IMR-90 (cell line): ENCODE data around the gene MMRN2. TPM values are rescaled to one million over a fixed set of nuclear protein-coding genes. Genes with fewer than 3 reads are reported as not detected.

ENCODE experiments used
- ATAC-seq: fragments of 200-7000 bp; cut with Tn5 transposase; 2 replicates; pipeline ENCODE4 v1.9.1; 2020; ENCODE audit warnings: low read depth, mild to moderate bottlenecking, moderate library complexity
- BruUV-seq: library from RNA; stranded (reverse); fragments of 400-500 nt; replicated peaks from 2 replicates; lab custom pipeline; 2021; lab: Mats Ljungman, UMichigan
- CTCF ChIA-PET: fragments of 300-600 bp; formaldehyde crosslinking; extraction: SDS; loops from one replicate; lab custom pipeline; 2021; ENCODE audit warnings: antibody characterized with exemption; lab: Yijun Ruan, JAX
- POLR2A ChIA-PET: fragments of 300-600 bp; sonication (Branson Sonifier 250); formaldehyde crosslinking; loops from one replicate; lab custom pipeline; 2022; ENCODE audit warnings: antibody characterized with exemption; ENCODE audit not compliant: unreplicated experiment; lab: Charles Lee
- DNase-seq: peaks from one replicate; pipeline ENCODE4 v3.0.0; 2013
- H2AFZ ChIP-seq: replicated peaks from 2 replicates; pipeline ENCODE3; 2013; ENCODE audit warnings: low read length, mild to moderate bottlenecking; ENCODE audit not compliant: poor library complexity
- H2AK5ac ChIP-seq: 2 replicates; pipeline ENCODE4 v1.6.1; 2013; ENCODE audit warnings: low read depth, low read length, inconsistent platforms
- H2AK9ac ChIP-seq: replicated peaks from 2 replicates; pipeline ENCODE3; 2013; ENCODE audit warnings: mild to moderate bottlenecking, low read depth, low read length, moderate library complexity; ENCODE audit not compliant: poor library complexity
- H2BK120ac ChIP-seq: 2 replicates; pipeline ENCODE4 v1.6.1; 2013; ENCODE audit warnings: low read depth, low read length, inconsistent platforms
- H2BK15ac ChIP-seq: 3 replicates; pipeline ENCODE4 v1.6.1; 2013; ENCODE audit warnings: low read depth, low read length, inconsistent platforms
- H2BK20ac ChIP-seq: 2 replicates; pipeline ENCODE4 v1.6.1; 2013; ENCODE audit warnings: low read depth, mild to moderate bottlenecking, inconsistent platforms, low read length, moderate library complexity
- H2BK5ac ChIP-seq: 2 replicates; pipeline ENCODE4 v1.6.1; 2013; ENCODE audit warnings: mild to moderate bottlenecking, low read depth, low read length, inconsistent platforms; ENCODE audit not compliant: poor library complexity, severe bottlenecking
- H3K14ac ChIP-seq: replicated peaks from 2 replicates; pipeline ENCODE4 v1.6.1; 2013; ENCODE audit warnings: low read depth, low read length, inconsistent platforms
- H3K18ac ChIP-seq: 2 replicates; pipeline ENCODE4 v1.6.1; 2013; ENCODE audit warnings: low read depth, low read length, control low read depth
- H3K23ac ChIP-seq: 2 replicates; pipeline ENCODE4 v1.6.1; 2013; ENCODE audit warnings: low read depth, low read length, inconsistent platforms
- H3K27ac ChIP-seq: 2 replicates; pipeline ENCODE4 v1.5.1; 2013; ENCODE audit warnings: mild to moderate bottlenecking, control low read depth, low read length; ENCODE audit not compliant: insufficient read depth
- H3K27me3 ChIP-seq: 2 replicates; pipeline ENCODE4 v1.6.1; 2013; ENCODE audit warnings: low read length; ENCODE audit not compliant: control insufficient read depth, insufficient read depth
- H3K36me3 ChIP-seq: 2 replicates; pipeline ENCODE4 v1.6.1; 2013; ENCODE audit warnings: low read length, mixed read lengths; ENCODE audit not compliant: control insufficient read depth, insufficient read depth
- H3K4ac ChIP-seq: 2 replicates; pipeline ENCODE4 v1.6.1; 2013; ENCODE audit warnings: low read depth, low read length, inconsistent platforms
- H3K4me1 ChIP-seq: 2 replicates; pipeline ENCODE4 v1.6.1; 2013; ENCODE audit warnings: low read length, mixed read lengths; ENCODE audit not compliant: control insufficient read depth, insufficient read depth
- H3K4me2 ChIP-seq: 2 replicates; pipeline ENCODE4 v1.6.1; 2013; ENCODE audit warnings: low read depth, mild to moderate bottlenecking, control low read depth, low read length, moderate library complexity
- H3K4me3 ChIP-seq: 2 replicates; pipeline ENCODE4 v1.5.1; 2013; ENCODE audit warnings: low read depth, mild to moderate bottlenecking, control low read depth, low read length, moderate library complexity; ENCODE audit not compliant: insufficient read depth
- H3K56ac ChIP-seq: 2 replicates; pipeline ENCODE4 v1.6.1; 2013; ENCODE audit warnings: low read length, inconsistent platforms; ENCODE audit not compliant: insufficient read depth; ENCODE audit errors: extremely low read depth
- H3K79me1 ChIP-seq, 2 experiments: 2 replicates each; pipeline ENCODE4 v1.6.1; 2013; ENCODE audit warnings: low read length in 2 of 2, inconsistent platforms in 1 of 2, low read depth in 1 of 2
- H3K9ac ChIP-seq: 2 replicates; pipeline ENCODE4 v1.6.1; 2013; ENCODE audit warnings: low read depth, low read length, control low read depth
- H3K9me1 ChIP-seq: 2 replicates; pipeline ENCODE4 v1.6.1; 2013; ENCODE audit warnings: low read length, inconsistent platforms; ENCODE audit not compliant: insufficient read depth
- H3K9me3 ChIP-seq: 2 replicates; pipeline ENCODE4 v1.6.1; 2013; ENCODE audit warnings: low read length; ENCODE audit not compliant: control insufficient read depth, insufficient read depth
- H4K20me1 ChIP-seq: 2 replicates; pipeline ENCODE4 v1.6.1; 2013; ENCODE audit warnings: low read length, inconsistent platforms; ENCODE audit not compliant: insufficient read depth
- H4K5ac ChIP-seq: 2 replicates; pipeline ENCODE4 v1.6.1; 2013; ENCODE audit warnings: mild to moderate bottlenecking, low read depth, low read length, control low read depth
- H4K8ac ChIP-seq, 2 experiments: 2 replicates each; pipeline ENCODE4 v1.6.1; 2013; ENCODE audit warnings: low read depth in 2 of 2, low read length in 2 of 2, control low read depth in 1 of 2, inconsistent platforms in 1 of 2
- H4K91ac ChIP-seq: 2 replicates; pipeline ENCODE4 v1.6.1; 2013; ENCODE audit warnings: low read depth, low read length, inconsistent platforms; ENCODE audit not compliant: insufficient read depth
- BHLHE40 ChIP-seq: fragments of 150-350 bp; IDR thresholded peaks from 2 replicates; pipeline ENCODE4 v1.6.1; 2016; ENCODE audit warnings: mild to moderate bottlenecking, low read depth, low read length
- CEBPB ChIP-seq: IDR thresholded peaks from 2 replicates; pipeline ENCODE4 v1.6.1; 2012; ENCODE audit warnings: low read depth, low read length, improper control_type of control experiment
- CHD1 ChIP-seq: IDR thresholded peaks from 2 replicates; pipeline ENCODE4 v1.6.1; 2012; ENCODE audit warnings: low read depth, low read length, improper control_type of control experiment
- FOS ChIP-seq: fragments of 150-350 bp; IDR thresholded peaks from 2 replicates; pipeline ENCODE4 v1.6.1; 2016; ENCODE audit warnings: low read depth, low read length
- MAZ ChIP-seq: IDR thresholded peaks from 2 replicates; pipeline ENCODE4 v1.6.1; 2012; ENCODE audit warnings: low read depth, mild to moderate bottlenecking, low read length, improper control_type of control experiment, moderate library complexity, borderline replicate concordance
- MXI1 ChIP-seq: IDR thresholded peaks from 2 replicates; pipeline ENCODE4 v1.6.1; 2012; ENCODE audit warnings: low read depth, mild to moderate bottlenecking, low read length, moderate library complexity, borderline replicate concordance
- NFE2L2 ChIP-seq: fragments of 150-350 bp; IDR thresholded peaks from 2 replicates; pipeline ENCODE4 v1.6.1; 2016; ENCODE audit warnings: low read depth, mild to moderate bottlenecking, low read length
- POLR2A ChIP-seq: IDR thresholded peaks from 2 replicates; pipeline ENCODE4 v1.6.1; 2012; ENCODE audit warnings: mild to moderate bottlenecking, low read depth, low read length
- RFX5 ChIP-seq: IDR thresholded peaks from 2 replicates; pipeline ENCODE4 v1.8.0; 2012; ENCODE audit warnings: low read depth, mild to moderate bottlenecking, low read length, moderate library complexity
- WGBS, 2 experiments: methylation state at CpG; one replicate each; pipeline versions ENCODE4 v1.1.5 to v1.1.7; 2013; ENCODE audit warnings: missing lambda C conversion rate in 2 of 2; ENCODE audit not compliant: insufficient read length in 1 of 2; ENCODE audit errors: extremely low coverage in 2 of 2; 5-methylcytosine and 5-hydroxymethylcytosine counted together
- dilution Hi-C: fragments of 300-500 bp; cut with HindIII; formaldehyde crosslinking; loops from one replicate; pipeline ENCODE4 v1.14.3; 2018; ENCODE audit warnings: low sequenced_read_pairs; ENCODE audit not compliant: unreplicated experiment
- in situ Hi-C: fragments of 300-500 bp; cut with MboI; formaldehyde crosslinking; loops from 3 replicates; pipeline ENCODE4 v1.14.3; 2019; ENCODE audit warnings: low sequenced_read_pairs, inconsistent platforms, mixed read lengths
- intact Hi-C: fragments of 100-400 bp; cut with micrococcal nuclease; formaldehyde crosslinking; loops from 2 replicates; pipeline ENCODE4 v1.10.0; 2022
- polyA plus RNA-seq, 3 experiments: library from polyadenylated mRNA; depleted of rRNA; stranded (reverse); fragments of >200 nt; gene quantifications; 2 replicates each; pipeline ENCODE4 v1.2.3, GENCODE V29; 2012; ENCODE audit warnings: low replicate concordance in 1 of 3
- total RNA-seq: library from RNA; depleted of rRNA; stranded (reverse); fragments of >200 nt; gene quantifications from 2 replicates; pipeline ENCODE4 v1.2.3, GENCODE V29; 2012
- TF ChIP-seq, protein P1 (sequence below): conservative IDR thresholded peaks from 2 replicates; pipeline ENCODE4 v1.5.1; 2012; ENCODE audit warnings: mild to moderate bottlenecking, low read depth, low read length, improper control_type of control experiment
- TF ChIP-seq, protein P2 (sequence below): fragments of 150-350 bp; IDR thresholded peaks from 2 replicates; pipeline ENCODE4 v1.6.1; 2017; ENCODE audit warnings: mild to moderate bottlenecking, antibody characterized with exemption, low read length, low read depth

MMRN2 gene
- total and polyA plus RNA-seq, 2 of the 4 experiments (the other 2 are of a cell fraction): 1.6 to 1.8 TPM

DNA sequence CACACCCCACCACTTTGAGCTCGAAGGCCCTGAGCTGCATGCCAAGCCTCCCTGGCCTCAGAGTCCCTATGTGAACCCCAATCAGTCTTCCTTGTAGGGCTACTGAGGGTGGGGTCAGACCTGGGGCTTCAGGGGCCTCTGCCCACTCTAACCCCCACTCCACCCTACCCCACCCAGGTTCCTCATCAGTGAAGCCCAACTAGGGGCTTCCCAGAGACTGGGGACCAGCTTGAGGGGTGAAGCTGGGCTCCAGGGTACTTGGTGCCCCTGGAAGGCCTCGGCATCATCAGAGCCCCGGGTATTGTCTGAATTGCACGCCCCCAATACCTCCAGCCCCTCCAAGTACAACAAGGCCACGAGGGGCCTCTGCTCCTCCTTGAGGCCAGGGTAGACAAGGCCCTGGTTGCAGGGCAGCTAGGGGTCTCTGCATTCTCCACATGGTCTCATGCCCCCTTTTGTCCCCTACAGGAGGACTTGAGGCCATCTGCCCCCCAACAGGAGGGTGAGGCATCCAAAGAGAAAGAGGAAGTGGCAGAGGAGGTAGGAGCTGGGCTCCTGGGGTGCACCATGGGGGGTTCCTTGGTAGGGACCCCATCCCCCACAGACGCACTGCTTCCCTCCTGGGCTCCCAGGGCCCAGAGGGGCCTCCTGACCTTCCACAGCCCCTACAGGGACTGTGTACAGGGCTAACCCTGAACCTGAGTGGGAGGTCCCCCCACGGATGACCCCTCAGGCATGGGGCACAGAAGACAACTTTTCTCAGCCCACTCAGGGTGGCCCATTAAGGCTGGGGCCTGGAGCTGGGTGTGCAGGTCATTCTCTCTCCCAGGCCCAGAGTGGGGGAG, 4.9 kb upstream of the MMRN2 start:
- H3K4me2 ChIP-seq: no peak overlapping the region
- no peak overlapping the region for H3K18ac ChIP-seq
- no peak overlapping the region for H3K4me3 ChIP-seq
- H3K4me1 ChIP-seq: peaks cover 18% of the 10 kb centered on the region
- intact Hi-C loops: no loop called here
- ChIA-PET CTCF (no interaction called here), POLR2A (no interaction called here)
- no peak overlapping the region for H3K23ac ChIP-seq
- H2AK5ac ChIP-seq: peak overlapping the region; percentile 69; the same call in 1 of the 2 replicates
- H4K5ac ChIP-seq: no peak overlapping the region
- ATAC-seq (no peak), DNase-seq (no peak)
- H3K4ac ChIP-seq: no peak overlapping the region
- H3K9me1 ChIP-seq: peaks cover 19% of the 10 kb centered on the region
- H2BK20ac ChIP-seq: no peak overlapping the region
- H3K9ac ChIP-seq: no peak overlapping the region
- no peaks in the 10 kb centered on the region for H3K9me3 ChIP-seq
- H3K36me3 ChIP-seq: no peaks in the 10 kb centered on the region
- H2BK120ac ChIP-seq: no peak overlapping the region
- no peak overlapping the region for H2BK15ac ChIP-seq
- peak overlapping the region; percentile 5 for H2AFZ ChIP-seq
- H3K56ac ChIP-seq: no peak overlapping the region
- no CpG with 5 or more reads among the region's 7 CpGs for WGBS, 2 experiments
- no peak overlapping the region for H3K14ac ChIP-seq
- H3K27me3 ChIP-seq: no peaks in the 10 kb centered on the region
- no peak for TF ChIP-seq FOS
- no peak for TF ChIP-seq CEBPB
- TF ChIP-seq, protein P1, sequence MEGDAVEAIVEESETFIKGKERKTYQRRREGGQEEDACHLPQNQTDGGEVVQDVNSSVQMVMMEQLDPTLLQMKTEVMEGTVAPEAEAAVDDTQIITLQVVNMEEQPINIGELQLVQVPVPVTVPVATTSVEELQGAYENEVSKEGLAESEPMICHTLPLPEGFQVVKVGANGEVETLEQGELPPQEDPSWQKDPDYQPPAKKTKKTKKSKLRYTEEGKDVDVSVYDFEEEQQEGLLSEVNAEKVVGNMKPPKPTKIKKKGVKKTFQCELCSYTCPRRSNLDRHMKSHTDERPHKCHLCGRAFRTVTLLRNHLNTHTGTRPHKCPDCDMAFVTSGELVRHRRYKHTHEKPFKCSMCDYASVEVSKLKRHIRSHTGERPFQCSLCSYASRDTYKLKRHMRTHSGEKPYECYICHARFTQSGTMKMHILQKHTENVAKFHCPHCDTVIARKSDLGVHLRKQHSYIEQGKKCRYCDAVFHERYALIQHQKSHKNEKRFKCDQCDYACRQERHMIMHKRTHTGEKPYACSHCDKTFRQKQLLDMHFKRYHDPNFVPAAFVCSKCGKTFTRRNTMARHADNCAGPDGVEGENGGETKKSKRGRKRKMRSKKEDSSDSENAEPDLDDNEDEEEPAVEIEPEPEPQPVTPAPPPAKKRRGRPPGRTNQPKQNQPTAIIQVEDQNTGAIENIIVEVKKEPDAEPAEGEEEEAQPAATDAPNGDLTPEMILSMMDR: no peak
- no peak for TF ChIP-seq RFX5
- no peak for TF ChIP-seq CHD1
- TF ChIP-seq, protein P2, sequence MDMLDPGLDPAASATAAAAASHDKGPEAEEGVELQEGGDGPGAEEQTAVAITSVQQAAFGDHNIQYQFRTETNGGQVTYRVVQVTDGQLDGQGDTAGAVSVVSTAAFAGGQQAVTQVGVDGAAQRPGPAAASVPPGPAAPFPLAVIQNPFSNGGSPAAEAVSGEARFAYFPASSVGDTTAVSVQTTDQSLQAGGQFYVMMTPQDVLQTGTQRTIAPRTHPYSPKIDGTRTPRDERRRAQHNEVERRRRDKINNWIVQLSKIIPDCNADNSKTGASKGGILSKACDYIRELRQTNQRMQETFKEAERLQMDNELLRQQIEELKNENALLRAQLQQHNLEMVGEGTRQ: no peak
- no peak for TF ChIP-seq MXI1
- no peak for TF ChIP-seq POLR2A
- TF ChIP-seq MAZ: no peak
- no peak for TF ChIP-seq NFE2L2
- TF ChIP-seq BHLHE40: no peak
- H4K20me1 ChIP-seq: no peaks in the 10 kb centered on the region
- H2AK9ac ChIP-seq: peak overlapping the region; percentile 26
- no peak overlapping the region for H3K27ac ChIP-seq
- no peak overlapping the region for H4K8ac ChIP-seq
- in situ Hi-C loops: no loop called here
- H3K79me1 ChIP-seq: peaks cover 0 to 24% of the 10 kb centered on the region in 2 experiments; a peak in 1 of 4 replicates
- H2BK5ac ChIP-seq: no peak overlapping the region
- dilution Hi-C loops: no loop called here
- H4K91ac ChIP-seq: no peak overlapping the region
- no TSS peak for BruUV-seq
